IPS-18c (cell line): ENCODE measurements around the gene PARD3.
"Not testable (repeated sequence)": the region's sequence is repeated elsewhere in the genome, so short reads cannot be mapped to it uniquely, and the experiment has no call there.

ENCODE experiments used
- H3K4me3 ChIP-seq: 2 replicates; pipeline ENCODE4 v1.7.0; 2013; ENCODE audit warnings: low read depth, mild to moderate bottlenecking, low read length, moderate library complexity; ENCODE audit not compliant: insufficient read depth
- H3K9me3 ChIP-seq: one replicate; pipeline ENCODE4 v1.6.1; 2013; ENCODE audit warnings: mild to moderate bottlenecking, low read length, moderate library complexity; ENCODE audit not compliant: control insufficient read depth, insufficient read depth

Gene PARD3

GRCh38 chr10:34761453-34761852 is 53.6 kb downstream of the PARD3 start:
- Histone ChIP-seq H3K9me3 (no peaks in the 10 kb centered on the region), H3K4me3 (no peak overlapping the region)

- no peaks in the 10 kb centered on the region for H3K9me3 ChIP-seq
- no peak overlapping the region for H3K4me3 ChIP-seq
Measured at GRCh38 chr10:34760606-34761005, 54.5 kb downstream of the PARD3 start.

- no peak overlapping the region for H3K4me3 ChIP-seq
- no peaks in the 10 kb centered on the region for H3K9me3 ChIP-seq
Measured at GRCh38 chr10:34759837-34760215, 55.3 kb downstream of the PARD3 start.

- no peak overlapping the region for H3K4me3 ChIP-seq
- no peaks in the 10 kb centered on the region for H3K9me3 ChIP-seq
Measured at GRCh38 chr10:34759161-34759836, 55.8 kb downstream of the PARD3 start.

- Histone ChIP-seq H3K4me3 (no peak overlapping the region), H3K9me3 (no peaks in the 10 kb centered on the region)
Measured at GRCh38 chr10:34758447-34758996, 56.6 kb downstream of the PARD3 start.

- Histone ChIP-seq H3K4me3 (no peak overlapping the region), H3K9me3 (no peaks in the 10 kb centered on the region)
Measured at GRCh38 chr10:34757933-34758332, 57.2 kb downstream of the PARD3 start.

- H3K9me3 ChIP-seq, H3K4me3 ChIP-seq: not testable (repeated sequence)
Measured at GRCh38 chr10:34757181-34757580, 57.9 kb downstream of the PARD3 start.

- H3K4me3 ChIP-seq: no peak overlapping the region
- H3K9me3 ChIP-seq: no peaks in the 10 kb centered on the region
Measured at GRCh38 chr10:34756584-34756983, 58.5 kb downstream of the PARD3 start.

GRCh38 chr10:34753014-34753757 is 61.9 kb downstream of the PARD3 start:
- Histone ChIP-seq H3K9me3 (no peaks in the 10 kb centered on the region), H3K4me3 (no peak overlapping the region)

GRCh38 chr10:34751272-34751671 is 63.8 kb downstream of the PARD3 start:
- Histone ChIP-seq H3K9me3 (no peaks in the 10 kb centered on the region), H3K4me3 (no peak overlapping the region)

- not testable (repeated sequence) for H3K4me3 ChIP-seq, H3K9me3 ChIP-seq
Measured at GRCh38 chr10:34750795-34751194, 64.3 kb downstream of the PARD3 start.

- no peak overlapping the region for H3K4me3 ChIP-seq
- H3K9me3 ChIP-seq: no peaks in the 10 kb centered on the region
Measured at GRCh38 chr10:34748767-34749166, 66.3 kb downstream of the PARD3 start.

GRCh38 chr10:34748357-34748756 is 66.7 kb downstream of the PARD3 start:
- H3K9me3 ChIP-seq: no peaks in the 10 kb centered on the region
- H3K4me3 ChIP-seq: no peak overlapping the region

GRCh38 chr10:34746094-34746493 is 69.0 kb downstream of the PARD3 start:
- Histone ChIP-seq H3K4me3 (no peak overlapping the region), H3K9me3 (no peaks in the 10 kb centered on the region)

- no peaks in the 10 kb centered on the region for H3K9me3 ChIP-seq
- H3K4me3 ChIP-seq: no peak overlapping the region
Measured at GRCh38 chr10:34745244-34745643, 69.9 kb downstream of the PARD3 start.

- Histone ChIP-seq H3K9me3 (no peaks in the 10 kb centered on the region), H3K4me3 (no peak overlapping the region)
Measured at GRCh38 chr10:34744590-34744989, 70.5 kb downstream of the PARD3 start.

GRCh38 chr10:34743814-34744213 is 71.3 kb downstream of the PARD3 start:
- Histone ChIP-seq H3K9me3 (no peaks in the 10 kb centered on the region), H3K4me3 (no peak overlapping the region)

GRCh38 chr10:34742456-34742855 is 72.6 kb downstream of the PARD3 start:
- Histone ChIP-seq H3K4me3 (no peak overlapping the region), H3K9me3 (no peaks in the 10 kb centered on the region)
